Raji (cell line): ENCODE data around the gene TNNI2.

ENCODE experiments used
- POLR2A ChIP-seq: IDR thresholded peaks from 2 replicates; pipeline ENCODE4 v1.6.1; 2011; ENCODE audit warnings: low read depth, low read length, control low read depth; ENCODE audit not compliant: insufficient read depth

TNNI2 gene

GRCh38 chr11:1858154-1858553 lies 19.4 kb downstream of the TNNI2 start:
- TF ChIP-seq POLR2A, result no peak

DNA sequence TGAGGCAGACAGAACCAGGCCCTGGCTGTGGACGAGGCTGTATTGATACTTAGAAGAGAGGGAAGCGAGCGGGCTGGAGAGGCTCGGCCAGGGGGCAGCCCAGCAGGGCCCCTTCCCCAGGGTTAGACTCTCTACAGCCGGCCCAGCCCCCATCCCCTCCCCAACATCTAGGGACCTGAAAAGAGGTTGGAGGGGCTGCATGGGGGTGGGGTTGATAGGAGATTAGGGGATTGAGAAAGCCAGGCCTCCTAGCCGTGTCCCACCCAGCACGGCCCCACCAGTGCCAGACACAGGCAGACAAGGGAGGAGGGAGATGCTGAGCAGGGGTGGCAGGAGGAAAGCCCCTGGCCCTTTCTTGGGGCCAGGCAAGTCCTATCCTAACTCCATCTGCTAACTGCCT lies 19.8 kb downstream of the TNNI2 start:
- no peak for TF ChIP-seq POLR2A

DNA sequence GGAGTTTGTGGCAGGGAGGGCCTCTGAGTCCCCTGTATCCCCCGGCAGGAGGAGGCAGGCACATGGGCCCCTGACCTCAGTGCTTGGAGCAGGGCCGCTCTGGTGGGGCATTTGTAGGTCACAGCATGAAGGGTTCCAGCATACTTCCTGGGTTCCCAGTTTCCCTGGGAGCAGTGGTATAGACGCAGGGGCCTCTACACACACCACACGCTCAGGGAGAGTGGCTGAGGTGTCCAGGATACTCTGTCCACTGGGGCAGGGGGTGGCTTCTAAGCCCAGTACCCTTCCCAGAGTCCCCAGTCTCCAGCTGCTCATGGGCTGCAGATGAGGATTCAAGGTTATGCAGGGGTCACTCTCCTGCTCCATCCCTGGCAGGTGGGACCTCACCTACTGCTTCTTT lies 20.2 kb downstream of the TNNI2 start:
- no peak for TF ChIP-seq POLR2A

DNA sequence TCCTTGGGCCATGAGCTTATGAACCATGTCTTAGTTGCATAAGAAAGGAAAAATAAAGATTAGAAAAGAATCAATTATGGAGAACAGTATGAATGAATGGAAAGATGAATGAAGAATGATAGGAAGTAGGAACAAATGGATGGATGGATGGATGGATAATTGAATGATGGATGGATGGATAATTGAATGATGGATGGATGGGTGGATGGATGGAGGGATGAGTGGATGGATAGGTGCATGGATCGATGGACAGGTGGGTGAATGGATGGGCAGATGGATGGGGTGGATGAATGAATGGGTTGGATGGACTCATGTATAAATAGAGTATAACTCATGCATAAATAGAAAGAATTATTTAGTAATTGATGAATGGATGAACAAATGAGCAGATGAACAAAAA lies 21.3 kb downstream of the TNNI2 start:
- no peak for TF ChIP-seq POLR2A

- no peak for TF ChIP-seq POLR2A
Measured at GRCh38 chr11:1861435-1862411, 22.9 kb downstream of the TNNI2 start.

DNA sequence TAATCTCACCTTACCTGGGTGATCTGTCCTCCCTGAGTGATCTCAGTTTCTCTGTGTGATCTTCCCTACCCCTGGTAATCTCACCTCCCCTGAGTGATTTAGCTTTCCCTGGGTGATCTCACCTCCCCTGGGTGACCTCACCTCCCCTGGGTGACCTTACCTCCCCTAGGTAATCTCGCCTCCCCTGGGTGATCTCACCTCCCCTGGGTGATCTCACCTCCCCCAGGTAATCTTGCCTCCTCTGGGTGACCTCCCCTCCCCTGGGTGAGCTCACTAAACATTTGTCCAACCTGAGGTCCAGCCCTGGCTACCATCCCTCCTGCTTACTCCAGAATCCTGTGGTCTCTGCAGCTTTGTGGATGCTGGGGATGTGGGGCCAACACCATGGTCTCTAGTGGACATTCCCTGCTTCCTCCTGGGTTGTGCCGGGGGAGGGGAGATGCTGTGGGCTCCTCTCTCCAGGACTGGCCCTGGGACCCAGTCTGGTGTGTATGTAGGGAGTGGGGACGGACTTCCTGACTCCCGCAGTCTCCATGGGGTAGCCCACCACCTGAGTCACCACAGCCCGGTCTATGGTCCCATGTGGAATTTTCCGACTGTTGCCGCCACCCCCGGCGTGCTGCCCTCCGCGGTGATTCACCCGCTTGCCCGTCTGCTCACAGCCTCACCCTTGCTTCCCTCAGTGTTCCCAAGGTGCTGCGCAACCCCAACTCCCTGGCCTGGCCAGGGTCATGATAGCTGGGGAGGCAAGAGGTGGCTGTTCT lies 24.0 kb downstream of the TNNI2 start:
- TF ChIP-seq POLR2A, result no peak

DNA sequence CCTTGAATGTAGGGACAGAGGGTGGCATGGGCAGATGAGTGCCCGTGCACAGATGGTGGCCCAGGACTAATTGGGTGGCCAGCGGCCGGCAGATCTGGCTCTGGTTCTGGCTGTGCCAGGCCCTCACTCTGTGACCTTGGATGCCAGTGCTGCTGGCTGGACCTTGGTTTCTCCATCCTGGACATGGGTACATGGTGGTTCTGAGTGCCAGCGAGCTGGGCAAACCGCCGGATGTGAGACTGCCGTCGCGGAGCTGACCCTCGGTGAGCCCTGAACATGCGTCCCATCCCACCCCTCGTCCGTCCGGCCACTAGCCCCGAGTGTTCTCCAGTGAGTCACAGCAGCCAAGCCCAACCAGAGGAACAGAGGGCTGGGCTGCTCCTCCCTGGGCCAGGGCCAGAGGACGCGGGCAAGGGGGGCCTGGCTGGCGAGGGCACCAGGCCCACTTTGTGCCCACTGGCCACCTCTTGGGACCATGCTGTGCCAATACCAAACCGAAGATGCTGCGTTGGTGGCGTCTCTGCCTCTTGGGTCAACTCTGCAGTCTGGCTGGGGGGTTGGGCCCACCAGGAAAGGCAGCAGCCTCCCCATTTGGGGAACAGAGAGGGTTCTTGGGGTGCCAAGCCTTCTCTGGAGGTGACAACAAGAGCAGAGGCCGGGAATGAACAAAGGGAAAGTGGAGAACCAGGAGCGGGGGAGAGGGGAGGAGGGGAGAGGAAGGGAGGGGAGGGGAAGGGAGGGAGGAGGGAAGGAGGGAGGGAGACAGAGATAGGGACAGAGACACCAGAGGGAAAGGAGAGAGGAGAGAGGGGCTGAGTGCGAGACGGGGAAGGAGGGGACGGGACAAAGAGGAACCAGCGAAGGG lies 24.8 kb downstream of the TNNI2 start:
- TF ChIP-seq POLR2A, result no peak

GRCh38 chr11:1864231-1864630 lies 25.4 kb downstream of the TNNI2 start:
- no peak for TF ChIP-seq POLR2A

- TF ChIP-seq POLR2A, result no peak
Measured at GRCh38 chr11:1864831-1865665, 26.3 kb downstream of the TNNI2 start.

DNA sequence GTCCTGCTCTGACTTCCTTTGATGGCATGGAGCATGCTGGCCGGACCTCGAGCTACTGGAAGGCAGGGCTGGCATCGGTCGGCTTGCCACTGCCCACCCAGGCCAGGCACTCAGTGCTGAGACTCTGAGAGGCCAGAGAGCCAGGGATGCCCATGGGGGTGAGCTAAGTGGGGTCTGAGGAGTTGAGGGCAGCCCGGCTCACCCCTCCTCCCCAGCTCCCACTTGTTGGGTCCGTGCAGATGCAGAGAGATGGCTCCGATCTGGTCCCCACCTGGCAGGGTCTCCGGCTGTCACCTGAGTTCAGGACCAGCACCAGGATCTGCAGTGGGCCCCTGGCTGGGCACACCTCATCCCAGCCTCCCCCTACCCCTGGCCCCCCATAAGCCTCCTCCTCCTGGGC lies 27.4 kb downstream of the TNNI2 start:
- no peak for TF ChIP-seq POLR2A

GRCh38 chr11:1866776-1867175 lies 28.0 kb downstream of the TNNI2 start:
- TF ChIP-seq POLR2A, result no peak

GRCh38 chr11:1867381-1867780 lies 28.6 kb downstream of the TNNI2 start:
- no peak for TF ChIP-seq POLR2A

DNA sequence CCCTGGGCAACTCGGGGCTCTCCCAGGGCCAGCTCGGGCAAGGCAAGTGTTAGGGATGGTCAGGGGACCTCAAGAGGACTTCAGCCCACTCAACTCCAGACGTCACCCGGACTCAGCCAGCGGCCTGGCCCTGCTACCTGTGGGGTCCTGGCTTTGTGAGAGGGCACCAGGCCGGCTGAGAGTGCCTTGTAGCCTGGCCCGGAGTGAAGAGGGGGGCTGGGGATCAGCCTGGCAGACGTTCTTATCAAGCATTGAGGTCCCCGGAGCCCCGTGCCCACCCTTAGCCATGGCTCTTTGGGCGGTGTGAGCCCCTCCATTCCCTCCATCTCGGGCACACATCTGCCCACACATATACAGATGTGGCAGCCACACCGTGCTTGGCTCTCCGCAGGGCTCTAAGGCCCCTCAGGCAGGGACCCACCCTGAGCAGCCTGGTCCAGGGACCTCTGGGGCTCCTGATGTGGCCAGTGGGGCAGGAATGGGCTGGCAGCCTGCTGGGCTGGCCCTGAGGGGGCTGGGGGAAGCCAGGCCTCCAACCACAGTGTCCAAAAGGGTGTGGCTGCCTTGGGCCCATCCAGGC lies 29.4 kb downstream of the TNNI2 start:
- TF ChIP-seq POLR2A, result no peak

DNA sequence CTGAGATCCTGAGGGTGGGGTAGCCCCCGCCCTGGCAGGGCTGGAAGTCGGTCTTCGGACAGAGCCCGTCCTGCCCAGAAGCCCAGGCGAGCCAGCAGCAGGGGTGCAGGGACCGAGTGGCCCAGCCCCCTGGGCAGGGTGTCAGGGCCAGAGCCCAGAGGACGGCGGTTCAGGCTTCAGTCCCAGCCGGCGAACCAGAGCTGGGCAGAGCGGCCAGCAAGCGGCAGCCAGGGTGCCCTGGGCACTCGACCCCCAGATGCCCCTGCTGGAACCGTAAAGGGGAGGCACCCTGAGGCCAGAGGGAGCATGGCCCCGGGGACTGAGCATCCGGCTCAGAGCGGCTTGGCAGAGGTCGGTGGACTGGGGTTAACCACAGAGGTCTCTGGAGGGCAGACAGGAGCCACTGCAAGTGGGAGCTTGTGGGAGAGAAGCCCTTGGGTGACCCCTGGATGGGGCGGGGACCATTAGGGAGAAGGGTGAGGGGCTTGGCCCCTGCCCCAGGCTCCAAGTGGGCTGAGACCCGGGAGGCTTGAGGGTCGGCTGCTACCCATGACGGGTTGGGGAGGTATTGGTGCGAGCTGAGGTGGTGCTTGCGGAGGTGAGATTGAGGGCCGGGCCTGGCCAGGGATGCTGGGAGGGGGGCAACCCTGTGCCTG lies 30.0 kb downstream of the TNNI2 start:
- no peak for TF ChIP-seq POLR2A
